ENCODE measurements around the gene FLVCR1. TPM values are rescaled to one million over a fixed set of nuclear protein-coding genes. Genes with fewer than 3 reads are reported as not detected.

The FLVCR1 gene
- total RNA-seq, 1 donor from 2014 or later, result 7.1 TPM

GRCh38 chr1:212943393-212943710 lies 85.3 kb downstream of the FLVCR1 start:
- no peak for DNase-seq (ENCODE audit: extremely low read depth, low read depth, low spot score)

DNA sequence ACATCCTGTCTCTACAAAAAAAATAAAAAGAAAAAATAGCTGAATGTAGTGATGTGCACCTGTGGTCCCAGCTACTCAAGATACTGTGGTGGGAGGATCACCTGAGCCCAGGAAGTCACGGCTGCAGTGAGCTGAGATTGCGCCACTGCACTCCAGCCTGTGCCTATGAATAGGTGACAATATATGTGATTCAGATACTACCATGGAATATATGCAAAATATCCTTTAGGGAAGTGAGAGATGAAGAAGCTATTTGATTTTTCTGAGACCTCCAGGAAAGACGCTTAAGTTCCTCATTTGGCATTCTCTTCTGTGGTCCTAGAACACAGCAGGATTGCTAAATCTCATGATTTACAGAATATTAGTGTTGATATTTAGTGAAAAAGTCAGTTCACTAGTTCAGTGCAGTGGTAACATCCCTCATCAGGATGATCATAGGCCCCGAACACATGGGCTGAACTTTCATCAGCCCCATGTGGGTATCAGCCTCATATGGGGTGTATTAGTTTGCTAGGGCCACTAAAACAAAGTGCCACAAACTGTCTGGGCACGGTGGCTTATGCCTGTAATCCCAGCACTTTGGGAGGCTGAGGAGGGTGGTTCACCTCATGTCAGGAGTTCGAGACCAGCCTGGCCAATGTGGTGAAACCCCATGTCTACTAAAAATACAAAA lies 86.3 kb downstream of the FLVCR1 start:
- DNase-seq (ENCODE audit: extremely low read depth, low read depth, low spot score), result no peak

GRCh38 chr1:212945056-212945455 lies 87.0 kb downstream of the FLVCR1 start:
- no peak for DNase-seq (ENCODE audit: extremely low read depth, low read depth, low spot score)

DNA sequence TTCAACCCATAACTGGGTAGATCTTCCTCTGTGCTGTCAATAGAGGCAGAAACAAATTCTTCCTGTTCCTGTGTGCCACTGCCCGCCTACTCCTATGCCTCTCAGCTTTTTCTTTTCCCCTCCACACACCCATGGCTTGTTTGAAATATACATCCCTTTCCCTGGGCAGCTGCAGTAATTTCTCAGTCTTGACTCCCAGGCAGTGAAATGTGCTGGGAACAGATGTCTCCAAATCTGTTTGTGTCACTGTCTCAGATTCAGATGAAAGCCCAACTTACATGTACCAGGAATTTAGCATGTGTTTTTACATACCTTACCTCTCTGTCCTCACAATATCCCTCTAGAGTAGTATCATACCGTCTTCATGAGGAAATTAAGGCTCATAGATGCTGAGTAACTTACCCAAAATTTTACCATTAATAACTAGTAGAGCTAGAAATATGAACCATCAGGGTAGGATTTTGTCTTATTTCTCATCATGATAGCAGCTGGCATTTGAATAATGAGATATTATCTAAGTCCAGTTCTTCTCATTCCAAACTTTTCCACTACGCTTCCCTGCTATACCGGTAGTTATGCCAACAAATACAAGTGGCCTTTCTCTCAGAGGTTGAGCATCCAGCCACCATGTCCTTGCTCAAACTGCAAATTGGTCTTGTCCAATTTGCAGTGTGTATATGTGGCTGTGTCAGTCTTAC lies 87.5 kb downstream of the FLVCR1 start:
- no peak for DNase-seq (ENCODE audit: extremely low read depth, low read depth, low spot score)

GRCh38 chr1:212946872-212947271 lies 88.8 kb downstream of the FLVCR1 start:
- DNase-seq (ENCODE audit: extremely low read depth, low read depth, low spot score), result no peak

Other genes starting within 250 kb of the FLVCR1 start
- 7.0 and 21.1 TPM in 2 replicates for gene ATF3, start 249.5 kb upstream of the FLVCR1 start, total RNA-seq
- 1.2 and 1.6 TPM in 2 replicates for gene BATF3, start 158.4 kb upstream of the FLVCR1 start, total RNA-seq
- 25.8 and 26.2 TPM in 2 replicates for gene NSL1, start 66.5 kb upstream of the FLVCR1 start, total RNA-seq
- 9.4 and 9.5 TPM in 2 replicates for gene TATDN3, start 66.4 kb upstream of the FLVCR1 start, total RNA-seq
- not detected in 2 replicates for gene SPATA45, start 10.6 kb upstream of the FLVCR1 start, total RNA-seq
- gene VASH2, start 92.3 kb downstream of the FLVCR1 start, total RNA-seq, result 0.53 and 0.76 TPM in 2 replicates
- gene ANGEL2, start 157.6 kb downstream of the FLVCR1 start, total RNA-seq, result 14.4 and 43.0 TPM in 2 replicates
- gene RPS6KC1, start 193.0 kb downstream of the FLVCR1 start, total RNA-seq, result 14.0 and 18.4 TPM in 2 replicates